HG03442 (cell line): ENCODE measurements around the gene LETM1.
"Not testable (repeated sequence)": the region's sequence is repeated elsewhere in the genome, so short reads cannot be mapped to it uniquely, and the experiment has no call there.

Source experiments
- ATAC-seq: cut with Tn5 transposase; IDR thresholded peaks from one replicate; pipeline ENCODE4 v1.9.1; 2021; ENCODE audit warnings: mild to moderate bottlenecking, moderate library complexity; ENCODE audit not compliant: unreplicated experiment

LETM1 gene

DNA sequence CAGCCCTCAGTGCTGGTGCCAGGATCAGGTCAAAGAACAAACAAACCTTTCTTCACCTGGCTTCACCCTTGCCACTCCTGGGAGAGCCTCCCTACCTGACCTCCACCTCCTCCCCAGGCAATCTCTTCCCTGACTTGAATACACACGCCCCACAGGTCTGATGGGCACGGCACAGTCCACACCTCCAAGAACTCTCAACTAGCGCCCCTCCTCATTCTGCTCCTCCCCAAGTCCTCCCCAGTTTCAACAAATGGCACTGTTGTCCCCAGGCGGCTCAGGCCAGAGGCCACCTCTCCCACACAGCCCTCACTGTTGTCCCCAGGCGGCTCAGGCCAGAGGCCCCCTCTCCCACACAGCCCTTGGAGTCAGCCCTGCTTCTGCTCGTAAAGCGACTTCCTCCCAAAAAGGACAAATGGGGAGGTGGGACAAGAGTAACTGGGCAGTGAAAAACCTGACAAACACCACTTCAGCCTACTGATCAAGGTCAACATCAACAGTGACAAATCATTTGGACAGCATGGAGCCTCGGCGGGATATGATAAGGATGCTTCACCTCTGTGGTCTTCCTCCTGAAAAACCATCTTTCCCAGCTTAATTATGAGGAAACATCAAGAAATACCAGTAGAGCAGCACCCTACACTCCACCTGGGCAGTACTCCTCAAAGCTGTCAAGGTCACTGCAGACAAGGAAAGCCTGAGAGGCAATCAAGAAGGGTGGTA is 2.9 kb downstream of the LETM1 start:
- no peak for ATAC-seq

DNA sequence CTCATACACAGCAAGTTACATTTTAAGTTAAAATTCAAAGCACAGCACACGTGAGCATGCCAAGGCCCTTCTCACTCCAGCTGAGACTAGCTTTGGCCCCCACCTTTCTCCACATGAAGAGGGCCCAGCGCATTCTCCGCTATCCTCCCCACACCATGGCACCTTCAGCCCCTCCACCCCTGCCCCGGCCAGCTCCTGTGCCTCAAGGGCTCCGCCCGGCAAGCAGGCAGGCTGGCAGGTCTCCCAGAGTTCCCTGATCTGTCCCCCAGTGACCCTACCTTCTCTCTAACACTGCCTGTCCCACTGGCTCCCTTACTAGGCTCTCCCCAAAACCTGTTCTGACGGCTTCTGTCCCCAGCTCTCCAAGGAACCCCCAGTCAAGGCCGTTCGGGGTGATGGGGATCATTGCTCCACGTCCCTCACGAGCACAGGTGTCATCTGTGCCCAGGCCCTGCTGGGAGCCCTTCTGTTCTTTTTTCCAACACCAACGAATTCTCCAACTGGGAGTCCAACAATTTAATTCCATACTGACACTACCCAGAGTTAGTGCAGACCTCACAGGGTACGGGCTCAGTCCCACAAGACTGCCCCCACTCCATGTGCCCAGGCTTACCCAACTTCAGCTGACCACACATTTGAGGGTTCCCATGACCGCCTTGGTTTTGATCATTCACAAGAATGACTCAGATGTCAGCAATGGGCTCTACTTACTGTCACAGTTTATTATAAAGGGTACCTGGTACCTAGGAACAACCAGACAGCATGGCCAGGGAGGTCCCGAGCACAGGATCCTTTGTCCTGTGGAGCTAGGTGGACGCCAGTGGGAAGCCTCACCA is 4.2 kb downstream of the LETM1 start:
- no peak for ATAC-seq

DNA sequence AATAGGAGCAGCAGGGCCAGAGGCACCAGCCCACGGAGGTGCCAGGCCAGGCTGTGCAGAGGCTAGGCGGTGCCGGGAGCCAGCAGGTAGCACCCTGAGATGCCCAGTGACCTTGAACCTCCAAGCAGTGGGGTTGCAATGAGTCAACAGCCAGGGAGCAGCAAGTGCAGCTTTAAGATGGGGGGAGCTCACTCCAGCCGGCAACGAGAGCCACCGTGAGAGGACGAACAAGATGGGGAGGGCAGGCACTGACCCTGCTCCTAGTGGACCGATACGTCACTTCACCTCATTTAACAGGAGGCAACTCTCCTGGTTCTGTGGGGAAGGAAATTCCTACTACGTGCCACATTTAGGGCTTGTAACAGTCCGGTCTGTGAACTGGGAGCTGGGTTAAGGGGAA is 4.8 kb downstream of the LETM1 start:
- ATAC-seq: no peak

DNA sequence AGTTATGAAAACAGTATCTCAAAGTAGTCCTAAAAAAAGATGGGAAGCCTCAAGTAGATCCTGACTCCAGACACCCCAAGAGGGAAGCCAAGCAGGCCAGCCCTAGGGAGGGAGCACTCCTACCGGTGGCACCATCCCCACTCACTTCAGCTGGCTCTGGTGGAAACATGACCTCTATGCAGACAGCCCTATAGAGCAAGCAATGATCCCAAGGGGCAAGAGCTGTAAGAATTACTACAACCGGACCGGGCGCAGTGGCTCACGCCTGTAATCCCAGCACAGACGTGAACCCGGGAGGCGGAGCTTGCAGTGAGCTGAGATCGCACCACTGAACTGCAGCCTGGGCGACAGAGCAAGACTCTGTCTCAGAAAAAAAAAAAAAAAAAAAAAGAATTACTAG is 5.7 kb downstream of the LETM1 start:
- no peak for ATAC-seq

DNA sequence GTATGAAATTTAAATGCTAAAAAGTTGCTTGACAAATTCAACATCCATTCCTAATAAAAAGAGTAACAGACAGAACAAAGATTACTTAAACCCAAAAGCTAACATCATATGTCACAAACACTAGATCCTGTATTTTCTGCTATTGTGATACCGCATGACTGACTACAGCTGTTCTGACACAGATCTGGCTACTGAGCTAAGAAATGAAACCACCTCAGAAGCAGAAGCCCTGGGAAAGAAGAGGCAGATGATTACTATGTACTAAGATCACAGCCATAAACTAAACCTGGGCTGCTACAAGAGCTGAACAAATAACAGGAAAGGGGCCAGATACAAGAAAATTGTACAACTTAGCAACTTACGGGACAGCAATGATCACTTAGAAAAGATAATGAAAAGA is 9.4 kb downstream of the LETM1 start:
- ATAC-seq: no peak

DNA sequence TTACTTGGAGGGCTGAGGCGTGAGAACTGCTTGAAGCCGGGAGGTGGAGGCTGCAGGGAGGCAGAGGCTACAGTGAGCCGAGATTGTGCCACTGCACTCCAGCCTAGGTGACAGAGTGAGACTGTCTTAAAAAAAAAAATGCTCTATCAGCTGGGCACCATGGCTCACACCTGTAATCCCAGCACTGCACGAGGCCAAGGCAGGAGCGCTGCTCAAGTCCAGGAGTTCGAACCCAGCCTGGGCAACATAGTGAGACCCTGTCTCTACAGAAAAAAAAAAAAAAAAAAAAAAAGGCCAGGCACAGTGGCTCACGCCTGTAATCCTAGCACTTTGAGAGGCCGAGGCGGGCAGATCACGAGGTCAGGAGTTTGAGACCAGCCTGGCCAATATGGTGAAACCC is 11.3 kb downstream of the LETM1 start:
- ATAC-seq: not testable (repeated sequence)

DNA sequence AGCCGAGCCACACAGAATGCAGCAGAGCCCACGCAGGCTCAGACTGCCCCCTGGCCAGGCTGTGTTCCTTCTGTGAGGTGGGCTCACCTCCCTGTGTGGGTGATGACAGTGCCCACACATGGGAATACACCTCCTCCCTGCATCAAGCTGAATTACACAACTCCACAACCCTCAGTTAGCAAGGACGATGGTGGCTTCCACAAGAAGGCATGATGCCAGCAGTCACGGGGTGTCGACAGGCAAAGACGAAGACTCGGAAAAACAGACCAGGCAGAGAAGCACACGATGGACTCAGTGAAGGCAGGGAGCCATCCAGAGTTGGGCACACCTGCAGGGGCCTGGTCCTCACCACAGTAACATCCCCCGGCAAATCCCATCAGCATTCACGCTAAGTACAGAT is 12.1 kb downstream of the LETM1 start:
- ATAC-seq: no peak

DNA sequence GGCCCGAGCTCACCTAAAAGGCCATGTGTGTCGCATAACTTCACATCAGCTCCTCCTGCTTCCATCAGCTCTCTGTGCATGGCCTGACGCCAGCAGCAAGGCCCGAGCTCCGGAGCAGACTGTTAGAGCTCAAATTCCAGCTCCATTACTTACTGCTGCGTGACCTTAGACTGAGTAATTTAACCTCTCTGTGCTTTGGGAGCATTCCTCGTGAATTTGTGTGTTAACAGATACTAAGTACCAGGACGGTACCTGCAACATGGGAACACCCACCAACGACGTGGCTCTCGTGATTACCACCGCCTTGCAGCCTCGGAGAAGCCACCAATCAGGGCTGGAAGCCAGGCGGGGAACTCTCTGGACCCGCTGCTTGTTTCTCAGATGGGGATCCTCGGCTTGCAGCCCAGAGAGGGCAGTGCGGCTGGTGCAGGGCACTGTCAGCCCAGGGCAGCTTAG is 12.9 kb downstream of the LETM1 start:
- no peak for ATAC-seq

DNA sequence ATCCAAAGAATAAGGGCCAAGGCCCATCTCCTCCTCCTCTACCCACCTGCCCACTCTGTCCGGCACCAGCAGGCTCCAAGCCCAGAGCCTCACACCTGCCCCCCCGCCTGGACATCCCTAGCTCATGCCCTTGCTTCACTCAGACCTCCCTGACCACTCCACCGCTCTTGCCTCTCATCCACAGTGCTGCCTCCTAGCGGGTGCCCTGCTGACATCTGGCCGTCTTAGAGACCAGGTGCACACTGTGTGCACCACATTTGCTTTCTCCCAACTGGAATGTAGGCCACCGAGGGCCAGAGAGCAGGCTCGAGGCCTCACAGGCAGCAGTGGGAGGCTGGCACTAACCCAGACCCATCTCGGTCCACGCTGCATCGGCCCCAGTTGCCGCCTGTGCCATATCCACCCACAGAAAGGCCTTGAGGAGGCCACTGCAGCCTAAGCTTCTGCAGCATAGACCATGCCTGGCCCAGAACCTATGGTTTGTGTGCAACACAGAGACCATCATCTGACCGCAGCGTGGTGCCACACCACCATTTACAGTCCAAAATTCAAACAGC is 13.5 kb downstream of the LETM1 start:
- no peak for ATAC-seq

DNA sequence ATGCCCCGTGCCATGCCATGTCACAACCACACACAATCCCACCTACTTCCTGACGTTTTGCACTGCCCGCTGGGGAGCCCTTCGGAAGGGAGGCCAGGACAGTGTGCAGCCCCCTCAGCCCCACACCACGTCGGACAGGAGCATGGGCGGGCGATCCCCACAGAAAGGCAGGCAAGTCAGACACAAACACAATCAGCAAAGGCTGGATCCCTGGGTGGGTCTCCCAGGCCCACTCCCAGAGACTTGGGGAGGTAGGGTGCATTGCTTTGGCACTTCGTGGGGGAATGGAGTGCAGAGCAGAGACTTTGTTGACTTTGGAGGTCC is 14.1 kb downstream of the LETM1 start:
- no peak for ATAC-seq

DNA sequence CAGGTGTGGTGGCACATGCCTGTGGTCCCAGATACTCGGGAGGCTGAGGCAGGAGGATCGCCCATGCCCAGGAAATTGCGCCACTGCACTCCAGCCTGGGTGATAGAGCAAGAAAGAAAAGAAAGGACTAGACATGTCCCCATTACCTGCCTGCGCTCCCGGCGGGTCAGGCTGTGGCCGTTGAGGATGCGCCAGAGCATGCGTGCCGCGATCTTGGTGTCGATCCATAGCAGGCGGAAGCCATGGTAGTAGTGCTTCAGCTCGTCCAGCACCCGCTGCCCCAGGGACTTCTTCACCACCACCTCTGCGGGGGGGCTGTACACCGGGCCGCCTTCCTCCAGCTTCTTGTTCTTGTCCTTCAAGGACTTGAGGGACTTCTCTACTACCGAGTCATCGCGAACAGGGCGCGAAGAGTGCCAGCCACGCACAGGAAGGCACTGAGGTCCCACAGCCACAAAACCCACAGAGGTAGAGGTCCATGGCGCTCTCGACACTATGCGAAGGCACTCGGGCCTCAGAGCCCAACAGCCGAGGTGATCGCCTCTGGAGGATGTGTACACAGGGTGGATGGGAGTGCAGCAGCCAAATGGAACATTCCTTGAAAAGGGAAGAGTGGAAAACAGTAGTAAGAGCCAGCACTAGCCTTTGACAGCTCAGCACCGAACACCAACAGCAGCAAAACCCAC is 14.6 kb downstream of the LETM1 start:
- no peak for ATAC-seq

DNA sequence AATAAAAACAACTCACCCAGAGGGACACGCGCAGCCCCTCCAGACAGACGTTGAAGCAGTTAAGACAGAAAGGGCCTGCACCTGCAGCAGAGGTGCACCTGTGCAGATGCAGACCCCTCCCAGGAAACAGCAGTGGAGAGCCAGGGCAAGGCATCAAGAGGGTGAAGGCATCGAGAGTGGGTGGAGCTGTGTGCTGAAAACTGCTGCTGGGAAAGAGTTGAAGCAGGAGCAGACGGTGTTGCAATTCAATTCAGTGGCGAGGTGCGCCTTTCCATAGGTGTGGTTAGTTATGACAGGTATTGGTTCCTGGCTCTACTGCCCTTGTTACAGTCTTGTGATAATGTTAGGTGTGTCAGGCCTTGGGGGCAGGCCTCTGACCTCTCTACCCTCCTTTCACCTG is 16.7 kb downstream of the LETM1 start:
- ATAC-seq: no peak

DNA sequence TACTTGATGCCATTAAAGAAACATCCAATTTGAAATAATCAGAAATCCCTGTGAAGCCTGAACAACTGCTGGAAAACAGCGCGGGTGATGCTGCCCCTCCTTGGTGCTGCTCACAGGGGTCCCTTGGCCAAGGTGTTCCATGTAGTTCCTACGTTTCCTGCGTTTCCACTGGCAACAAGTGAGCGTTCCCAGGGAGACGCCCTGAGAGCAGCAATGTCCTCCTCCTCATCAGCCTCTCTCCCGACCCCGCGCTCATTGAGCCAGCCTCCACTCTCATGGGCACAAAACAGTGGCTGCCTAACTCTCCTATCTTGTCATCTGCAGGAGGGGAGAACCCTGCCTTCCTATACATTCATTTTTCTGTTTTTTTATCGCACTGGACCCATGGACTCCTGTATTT is 18.9 kb downstream of the LETM1 start:
- ATAC-seq: no peak

DNA sequence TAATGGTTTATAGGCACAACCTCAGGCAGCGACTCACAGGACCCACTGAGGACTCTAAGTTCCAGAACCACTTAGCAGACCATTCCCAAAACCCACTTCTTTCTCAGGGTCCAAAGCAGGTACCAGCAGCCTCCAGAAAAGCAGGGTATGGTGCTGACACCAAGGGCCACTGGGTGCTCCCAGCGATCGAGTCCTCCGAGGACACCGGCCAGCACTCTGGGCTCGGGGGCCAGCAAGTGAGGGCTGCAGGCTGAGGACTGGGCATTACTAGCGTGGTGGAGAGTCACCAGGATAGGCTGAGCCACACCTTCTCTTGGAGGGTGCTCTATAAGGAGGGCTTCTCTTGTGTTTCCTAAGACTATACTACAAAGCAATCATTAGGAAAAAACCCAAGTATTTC is 19.3 kb downstream of the LETM1 start:
- ATAC-seq: no peak

DNA sequence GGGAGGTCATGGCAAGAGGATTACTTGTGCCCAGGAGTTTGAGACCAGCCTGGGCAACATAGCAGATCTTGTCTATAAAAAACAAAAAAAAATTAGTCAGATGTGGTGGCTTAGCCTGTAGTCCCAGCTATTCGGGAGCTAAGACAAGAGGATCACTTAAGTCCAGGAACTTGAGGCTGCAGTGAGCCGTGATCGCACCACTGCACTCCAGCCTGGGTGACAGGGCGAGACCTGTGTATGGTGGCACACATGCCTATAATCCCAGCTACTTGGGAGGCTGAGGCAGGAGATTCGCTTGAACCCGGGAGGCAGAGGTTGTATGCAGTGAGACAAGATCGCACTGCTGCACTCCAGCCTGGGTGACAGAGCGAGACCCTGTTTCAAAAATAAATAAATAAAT is 20.1 kb downstream of the LETM1 start:
- not testable (repeated sequence) for ATAC-seq

DNA sequence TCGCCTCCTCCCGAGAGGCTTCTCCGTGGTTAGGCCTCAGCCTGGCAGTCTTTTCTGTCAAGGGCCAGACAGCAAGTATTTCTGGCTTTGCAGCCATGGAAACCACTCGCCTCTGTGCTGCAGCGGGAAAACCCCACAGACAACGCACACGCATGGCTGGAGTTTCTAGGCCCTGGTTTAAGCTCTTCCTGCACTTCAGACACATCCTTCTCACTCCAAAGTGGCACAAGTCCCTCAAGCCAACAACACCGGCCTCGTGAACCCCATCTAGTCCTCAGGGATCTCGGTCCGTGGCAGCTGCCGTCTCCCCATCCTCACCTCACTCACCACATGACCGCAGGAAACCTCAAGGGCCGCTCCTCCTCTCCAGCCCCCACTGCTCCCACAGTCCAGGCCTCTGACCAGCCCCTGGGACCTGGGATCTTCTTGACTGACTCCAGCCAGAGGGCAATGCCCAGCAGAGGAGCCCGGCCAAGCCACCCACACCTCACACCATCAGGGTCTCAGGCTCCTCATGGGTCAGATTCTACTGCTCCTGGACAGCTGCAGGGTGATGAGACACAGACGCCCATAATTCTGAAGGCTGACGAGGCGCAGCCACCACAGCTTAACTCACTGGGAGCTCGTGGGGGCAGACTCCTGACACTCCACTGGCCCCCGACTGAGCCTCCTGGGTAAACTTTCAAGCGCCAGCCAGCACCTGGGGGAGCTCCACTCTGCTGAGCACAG is 21.7 kb downstream of the LETM1 start:
- peak; percentile 70 for ATAC-seq

DNA sequence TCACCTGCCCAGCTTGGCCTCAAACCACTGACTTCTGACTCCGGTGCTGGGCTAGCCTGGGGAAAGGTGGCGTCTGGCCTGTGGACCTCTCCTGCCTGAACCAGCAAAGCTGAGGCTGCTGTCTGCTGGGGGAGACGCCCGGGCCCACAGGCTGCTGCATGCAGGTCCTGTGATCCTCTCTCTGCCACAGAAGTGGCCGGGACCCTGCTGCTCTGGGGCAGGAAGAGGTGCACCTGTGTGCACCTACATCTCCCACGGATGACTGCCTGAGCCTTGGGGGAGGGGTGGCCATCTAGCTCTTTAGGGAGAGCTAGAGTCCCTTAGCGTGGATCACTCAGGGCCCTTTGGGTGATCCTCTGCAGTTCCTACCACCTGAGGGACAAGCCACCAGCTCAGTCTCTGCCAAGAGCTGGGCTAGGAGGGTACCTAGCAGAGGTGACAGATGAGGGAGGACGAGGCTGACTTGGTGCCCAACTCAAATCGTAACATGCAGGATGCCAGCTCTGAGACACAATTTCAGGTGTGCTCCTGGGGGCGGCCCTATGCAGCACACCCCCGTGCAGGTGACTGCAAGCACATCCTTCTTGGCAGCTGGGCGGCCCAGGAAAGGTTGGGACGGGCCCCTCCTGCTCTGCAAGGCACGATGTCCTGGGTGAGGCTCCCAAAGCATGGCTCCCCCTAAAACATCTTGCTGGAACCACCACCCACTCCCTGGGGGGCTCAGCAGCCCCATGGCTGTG is 22.5 kb downstream of the LETM1 start:
- ATAC-seq: peak; percentile 13

DNA sequence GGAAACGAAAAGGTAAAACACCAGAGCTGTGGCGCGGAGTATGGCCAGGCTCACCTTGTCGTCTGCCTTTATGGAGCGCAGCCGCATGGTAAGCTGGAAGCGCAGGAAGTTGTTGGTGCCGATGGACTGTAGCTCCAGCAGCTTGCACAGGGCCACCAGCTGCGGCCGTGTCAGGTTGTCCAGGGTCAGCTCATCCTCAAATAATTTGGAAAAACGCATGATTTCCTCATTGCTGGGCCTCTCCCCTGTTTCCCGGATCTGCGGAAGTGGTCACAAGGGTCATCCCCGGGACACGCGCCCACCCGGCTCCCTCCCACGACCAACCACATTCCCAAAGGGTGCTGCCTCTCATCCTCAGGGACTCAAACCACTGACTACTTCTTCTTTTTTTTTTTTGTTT is 23.3 kb downstream of the LETM1 start:
- no peak for ATAC-seq

DNA sequence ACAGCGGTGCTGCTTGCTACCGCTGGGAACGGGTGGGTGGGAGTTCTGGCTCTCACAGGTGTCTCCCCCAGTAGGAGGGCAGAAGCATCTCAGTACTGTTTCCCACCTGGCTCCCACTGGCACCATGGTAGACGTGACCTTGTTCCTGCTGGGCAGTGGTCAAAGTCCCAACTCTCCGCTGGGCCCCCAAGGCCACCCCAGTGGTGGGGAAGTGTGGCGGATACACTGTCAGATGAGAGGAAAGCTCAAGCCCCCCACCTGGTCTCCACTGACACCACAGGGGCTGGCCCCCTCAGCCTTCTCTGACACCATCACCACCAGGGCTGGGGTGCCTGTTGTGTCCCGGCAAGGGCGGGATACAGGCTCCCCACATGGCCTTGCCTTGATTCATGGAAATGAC is 24.6 kb downstream of the LETM1 start:
- ATAC-seq: no peak

DNA sequence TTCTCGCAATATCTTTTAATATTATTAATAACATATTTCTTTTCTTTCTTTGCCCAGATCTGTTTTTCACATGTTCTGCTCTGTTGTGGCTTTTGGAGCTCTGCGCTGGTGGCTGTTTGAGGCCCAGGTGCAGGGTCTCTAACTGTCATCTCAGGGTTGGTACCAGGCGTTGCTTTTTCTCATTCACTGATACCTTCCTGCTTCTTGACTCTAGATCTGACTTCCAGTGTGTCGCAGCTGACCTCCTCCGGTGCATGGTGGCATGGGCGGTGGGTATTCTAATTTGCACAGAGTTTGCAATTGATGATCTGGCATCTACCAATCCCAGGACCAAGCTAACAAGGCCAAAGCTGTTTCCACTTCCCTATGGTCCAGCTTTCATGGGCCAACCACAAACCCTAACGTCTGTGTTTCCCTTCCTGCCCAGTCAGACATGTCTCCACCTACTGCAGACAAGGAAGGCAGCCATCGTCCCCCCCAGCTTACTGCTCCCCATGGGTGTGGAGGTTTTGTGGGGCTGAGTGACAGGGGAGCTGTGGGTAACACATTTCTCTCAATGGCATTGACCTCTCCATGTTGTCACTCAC is 25.2 kb downstream of the LETM1 start:
- ATAC-seq: no peak
